HUES48 (cell line): ENCODE results near the gene EWSR1.

Experiments
- H3K27ac ChIP-seq: one replicate; pipeline ENCODE4 v1.7.0; 2013; ENCODE audit warnings: low read depth, low read length, inconsistent platforms
- H3K27me3 ChIP-seq: 2 replicates; pipeline ENCODE4 v1.6.1; 2013; ENCODE audit warnings: mild to moderate bottlenecking, low read length; ENCODE audit not compliant: control insufficient read depth, insufficient read depth
- H3K36me3 ChIP-seq: 2 replicates; pipeline ENCODE4 v1.6.1; 2013; ENCODE audit warnings: low read length; ENCODE audit not compliant: control insufficient read depth, insufficient read depth
- H3K4me1 ChIP-seq: 2 replicates; pipeline ENCODE4 v1.6.1; 2013; ENCODE audit warnings: mild to moderate bottlenecking, low read length; ENCODE audit not compliant: control insufficient read depth, insufficient read depth
- H3K4me3 ChIP-seq: 2 replicates; pipeline ENCODE4 v1.5.1; 2013; ENCODE audit warnings: mild to moderate bottlenecking, low read depth, low read length
- H3K9ac ChIP-seq: 2 replicates; pipeline ENCODE4 v1.6.1; 2013; ENCODE audit warnings: mild to moderate bottlenecking, low read depth, low read length, moderate library complexity
- H3K9me3 ChIP-seq: 2 replicates; pipeline ENCODE4 v1.6.1; 2013; ENCODE audit warnings: low read length; ENCODE audit not compliant: control insufficient read depth, insufficient read depth

EWSR1 gene

DNA sequence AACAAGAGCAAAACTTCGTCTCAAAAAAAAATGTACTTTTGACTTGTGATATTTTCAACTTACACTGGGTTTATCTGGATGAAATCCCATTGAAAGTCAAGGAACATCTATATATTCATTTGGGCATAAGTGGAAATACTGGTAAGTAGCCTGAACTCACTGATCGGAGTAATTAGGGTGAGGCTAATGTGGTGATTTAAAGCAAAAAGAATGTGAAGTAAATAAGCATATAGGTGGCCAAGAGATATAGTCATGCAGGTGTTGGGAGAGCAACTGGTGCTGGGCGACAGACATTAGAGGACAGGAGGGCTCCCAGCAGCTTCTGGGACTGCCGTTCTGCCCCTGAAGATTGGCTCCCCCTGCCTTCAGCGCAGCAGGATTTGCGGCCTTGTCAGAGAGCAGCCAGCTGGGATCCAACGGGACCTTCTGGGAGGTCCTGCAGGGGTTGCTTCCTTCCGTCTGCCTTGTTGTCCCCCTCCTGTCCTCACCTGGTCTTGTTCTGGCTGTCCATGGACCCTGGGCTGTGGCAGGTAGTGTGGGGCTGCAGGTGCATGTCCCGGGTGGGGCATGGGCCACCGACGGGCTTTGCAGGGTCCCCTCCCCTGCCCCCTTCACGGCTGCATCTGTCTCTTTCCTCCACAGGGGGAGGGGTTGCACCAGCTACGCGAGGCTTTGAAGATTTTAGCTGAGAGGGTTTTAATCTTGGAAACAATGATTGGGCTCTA, 14.3 kb upstream of the EWSR1 start:
- Histone ChIP-seq H3K9ac (no peak overlapping the region), H3K4me3 (no peak overlapping the region), H3K36me3 (0 out of 2 replicates have a peak, but pooled peaks cover under 1% of the 10 kb centered on the region), H3K4me1 (no peaks in the 10 kb centered on the region; the same call in 1 of the 2 replicates), H3K27ac (no peak overlapping the region), H3K27me3 (no peaks in the 10 kb centered on the region), H3K9me3 (no peaks in the 10 kb centered on the region)

DNA sequence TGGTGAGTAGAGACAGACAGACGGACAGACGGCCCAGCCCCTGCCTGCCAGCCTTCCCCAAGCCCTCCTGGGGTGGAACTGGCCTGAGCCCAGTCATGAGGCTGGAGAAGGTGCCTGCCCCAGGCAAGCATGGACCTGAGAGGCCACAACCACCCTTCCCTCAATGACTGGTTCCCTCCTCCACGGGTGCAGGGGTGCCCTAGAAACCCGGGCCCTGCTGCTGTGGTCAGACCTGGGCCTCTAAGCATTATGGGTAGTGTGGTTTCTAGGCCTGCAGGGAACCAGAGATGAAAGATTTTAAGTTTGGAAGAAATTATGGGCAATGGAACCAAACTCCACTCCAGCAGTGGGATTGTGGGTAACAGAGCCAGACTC, 13.8 kb upstream of the EWSR1 start:
- H3K27ac ChIP-seq = no peak overlapping the region
- no peak overlapping the region for H3K4me3 ChIP-seq
- no peaks in the 10 kb centered on the region for H3K9me3 ChIP-seq
- H3K36me3 ChIP-seq = peaks cover 5% of the 10 kb centered on the region; the same call in 1 of the 2 replicates
- no peaks in the 10 kb centered on the region; the same call in 1 of the 2 replicates for H3K4me1 ChIP-seq
- no peaks in the 10 kb centered on the region for H3K27me3 ChIP-seq
- H3K9ac ChIP-seq = no peak overlapping the region

- Histone ChIP-seq H3K36me3 (peaks cover 11% of the 10 kb centered on the region), H3K4me3 (no peak overlapping the region), H3K9me3 (no peaks in the 10 kb centered on the region), H3K9ac (no peak overlapping the region), H3K27ac (no peak overlapping the region), H3K27me3 (no peaks in the 10 kb centered on the region), H3K4me1 (no peaks in the 10 kb centered on the region; the same call in 1 of the 2 replicates)
Observed at GRCh38 chr22:29255064-29255621, 12.9 kb upstream of the EWSR1 start.

DNA sequence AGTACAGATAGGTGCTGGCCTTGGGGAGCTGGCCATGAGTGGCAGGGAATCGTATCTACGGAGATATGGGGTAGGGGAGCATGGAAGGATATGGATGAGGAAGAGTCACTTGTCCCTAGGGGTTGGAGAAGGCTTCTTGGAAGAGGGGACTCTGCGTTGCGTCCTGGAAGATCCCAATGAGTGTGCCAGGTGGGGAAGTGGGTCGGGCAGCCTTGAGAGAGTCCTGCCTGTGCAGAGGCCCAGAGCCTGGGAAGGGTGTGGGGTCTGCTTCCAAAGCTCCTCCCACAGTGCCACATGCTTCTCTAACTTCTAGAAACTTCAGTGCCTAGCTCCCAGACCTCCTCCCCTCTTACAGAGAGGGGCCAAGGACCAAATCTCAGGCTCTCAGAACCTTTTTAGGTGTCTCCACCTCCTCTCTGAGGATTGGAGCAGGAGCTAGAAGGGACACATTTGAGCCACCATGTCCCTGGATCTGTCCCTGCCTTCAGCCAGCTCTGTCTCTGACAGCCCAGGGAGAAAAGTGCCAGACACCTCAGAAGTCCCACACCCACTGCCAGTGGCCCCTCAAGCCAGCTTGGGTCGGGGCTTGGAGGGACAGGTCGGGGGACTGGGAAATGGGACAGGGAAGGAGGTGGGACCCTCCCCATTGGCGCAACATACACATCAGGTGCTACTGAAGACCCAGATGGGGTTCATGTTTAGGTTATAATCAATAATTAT, 11.3 kb upstream of the EWSR1 start:
- Histone ChIP-seq H3K9ac (no peak overlapping the region), H3K4me1 (no peaks in the 10 kb centered on the region; the same call in 1 of the 2 replicates), H3K27me3 (no peaks in the 10 kb centered on the region), H3K36me3 (peaks cover 22% of the 10 kb centered on the region), H3K27ac (no peak overlapping the region), H3K4me3 (no peak overlapping the region), H3K9me3 (no peaks in the 10 kb centered on the region)

- Histone ChIP-seq H3K4me3 (no peak overlapping the region), H3K9ac (no peak overlapping the region)
Observed at GRCh38 chr22:29257751-29258181, 10.3 kb upstream of the EWSR1 start.

DNA sequence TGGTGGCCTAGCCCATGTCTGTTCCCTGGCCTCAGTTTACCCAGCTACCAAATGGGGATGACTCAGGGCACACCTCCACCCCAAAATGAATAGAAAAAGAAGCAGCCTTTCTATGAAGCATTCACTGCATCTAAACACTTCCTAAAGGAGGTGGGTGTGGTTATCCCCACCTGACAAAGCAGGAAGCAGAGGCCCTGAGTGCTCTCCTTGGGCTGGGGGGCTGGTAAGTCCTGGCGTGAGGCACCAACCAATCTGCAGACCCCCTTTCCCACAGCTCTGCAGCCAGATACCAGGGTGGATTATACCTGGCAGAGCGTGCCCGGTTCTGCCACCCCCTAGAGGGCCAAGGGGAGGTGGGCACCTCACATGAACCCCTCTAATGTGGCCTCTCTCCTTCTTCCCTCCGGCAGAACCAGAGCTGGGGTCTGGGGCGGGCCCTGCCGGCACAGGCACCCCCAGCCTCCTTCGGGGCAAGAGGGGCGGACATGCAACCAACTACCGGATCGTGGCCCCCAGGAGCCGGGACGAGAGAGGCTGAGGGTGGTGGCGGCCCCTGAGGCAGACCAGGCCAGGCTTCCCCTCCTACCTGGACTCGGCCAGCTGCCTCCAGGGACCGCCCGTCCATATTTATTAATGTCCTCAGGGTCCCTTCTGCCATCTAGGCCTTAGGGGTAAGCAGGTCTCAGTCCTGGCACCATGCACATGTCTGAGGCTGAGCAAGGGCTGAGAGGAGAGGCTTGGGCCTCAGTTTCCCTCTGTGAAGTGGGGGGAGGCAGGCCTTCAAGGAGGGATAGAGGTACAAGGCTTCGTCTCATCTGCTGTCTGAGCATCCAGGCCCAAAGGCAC, 9.4 kb upstream of the EWSR1 start:
- H3K36me3 ChIP-seq = peaks cover 25% of the 10 kb centered on the region
- H3K9me3 ChIP-seq = no peaks in the 10 kb centered on the region
- H3K27ac ChIP-seq = no peak overlapping the region
- no peaks in the 10 kb centered on the region; the same call in 1 of the 2 replicates for H3K4me1 ChIP-seq
- no peak overlapping the region for H3K9ac ChIP-seq
- no peak overlapping the region for H3K4me3 ChIP-seq
- no peaks in the 10 kb centered on the region for H3K27me3 ChIP-seq

More at GRCh38 chr22:29257751-29258181, 10.3 kb upstream of the EWSR1 start:
- H3K27ac ChIP-seq = no peak overlapping the region
- no peaks in the 10 kb centered on the region; the same call in 1 of the 2 replicates for H3K4me1 ChIP-seq
- peaks cover 22% of the 10 kb centered on the region for H3K36me3 ChIP-seq
- no peaks in the 10 kb centered on the region for H3K9me3 ChIP-seq
- H3K27me3 ChIP-seq = no peaks in the 10 kb centered on the region

- no peaks in the 10 kb centered on the region for H3K9me3 ChIP-seq
Observed at GRCh38 chr22:29259253-29259899, 8.7 kb upstream of the EWSR1 start.

DNA sequence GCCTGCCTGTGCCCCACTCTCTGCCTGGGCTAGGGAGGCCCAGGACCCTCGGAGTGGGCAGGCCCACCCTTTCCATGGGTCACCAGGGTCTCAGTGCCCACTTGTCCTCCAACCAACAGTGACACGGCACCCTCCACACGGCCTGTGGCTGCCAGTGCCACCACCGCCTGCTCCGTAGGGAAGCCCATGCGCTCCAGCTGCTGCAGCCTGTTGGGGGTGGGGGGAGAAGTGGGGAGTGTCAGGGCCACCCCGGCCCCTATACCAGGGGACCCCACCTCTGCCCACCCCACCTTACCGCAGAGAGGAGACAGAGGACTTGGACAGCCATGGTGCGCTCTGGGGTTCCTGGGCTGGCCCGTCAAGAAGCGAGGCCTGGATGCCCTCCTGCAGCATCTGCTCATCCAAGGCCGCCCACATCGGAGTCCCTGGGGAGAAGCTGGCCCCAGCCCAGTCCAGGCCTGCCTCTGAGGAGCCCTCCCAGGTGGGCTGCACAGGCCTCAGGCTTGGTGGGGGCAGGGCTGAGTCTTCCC, 8.0 kb upstream of the EWSR1 start:
- H3K4me1 ChIP-seq = no peaks in the 10 kb centered on the region
- H3K9ac ChIP-seq = no peak overlapping the region
- no peaks in the 10 kb centered on the region for H3K9me3 ChIP-seq
- peaks cover 37% of the 10 kb centered on the region for H3K36me3 ChIP-seq
- H3K27ac ChIP-seq = no peak overlapping the region
- H3K4me3 ChIP-seq = no peak overlapping the region
- H3K27me3 ChIP-seq = no peaks in the 10 kb centered on the region

More at GRCh38 chr22:29259253-29259899, 8.7 kb upstream of the EWSR1 start:
- Histone ChIP-seq H3K27me3 (no peaks in the 10 kb centered on the region), H3K36me3 (peaks cover 33% of the 10 kb centered on the region), H3K4me1 (no peaks in the 10 kb centered on the region), H3K4me3 (no peak overlapping the region), H3K27ac (no peak overlapping the region), H3K9ac (no peak overlapping the region)

DNA sequence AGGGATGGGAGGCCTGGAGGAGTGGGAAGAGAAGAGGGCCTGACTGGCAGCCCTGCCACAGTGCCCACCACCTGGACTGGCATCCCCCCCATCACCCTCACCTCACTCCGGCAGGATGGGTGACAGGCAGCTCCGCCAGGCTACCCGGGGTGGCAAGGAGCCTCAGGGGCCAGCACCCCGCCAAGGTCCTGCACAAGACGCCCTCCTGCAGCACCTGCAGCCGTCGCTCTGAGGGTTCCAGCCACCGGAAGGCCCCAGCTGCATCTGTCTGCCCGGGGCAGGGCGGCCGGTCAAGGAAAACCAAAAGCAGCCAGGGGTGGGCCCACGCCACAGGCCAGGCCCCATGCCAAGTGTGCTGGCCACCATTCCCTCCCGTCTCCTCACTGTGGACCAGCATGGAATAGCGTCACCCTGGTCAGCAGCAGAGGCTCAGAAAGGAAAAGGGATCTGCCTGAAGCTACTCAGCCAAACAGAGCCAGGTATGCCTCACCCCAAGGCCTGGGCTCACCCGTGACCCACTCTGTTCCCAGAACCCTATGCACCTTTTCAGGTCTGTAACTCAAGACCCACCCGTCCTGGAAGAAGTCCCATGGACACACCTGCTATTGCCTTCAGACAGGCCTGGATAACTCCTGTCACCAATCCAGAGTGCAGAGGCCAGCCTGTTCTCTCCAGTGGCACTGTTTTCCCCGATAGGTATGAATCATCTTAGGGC, 7.3 kb upstream of the EWSR1 start:
- Histone ChIP-seq H3K27me3 (no peaks in the 10 kb centered on the region), H3K9me3 (no peaks in the 10 kb centered on the region), H3K9ac (no peak overlapping the region), H3K4me3 (no peak overlapping the region), H3K4me1 (no peaks in the 10 kb centered on the region), H3K27ac (no peak overlapping the region), H3K36me3 (peaks cover 43% of the 10 kb centered on the region)
